WTC11 (cell line): ENCODE measurements around the gene TPM2. TPM values are rescaled to one million over a fixed set of nuclear protein-coding genes. Genes with fewer than 3 reads are reported as not detected.

Experiments used
- CREB1 ChIP-seq: sonication (generic); formaldehyde crosslinking; IDR thresholded peaks from 2 replicates; pipeline ENCODE4 v1.8.0; 2023; ENCODE audit warnings: mild to moderate bottlenecking, missing genetic modification reagents
- GRHL2 ChIP-seq: fragments of 250-450 bp; sonication (Bioruptor Pico); IDR thresholded peaks from 2 replicates; pipeline ENCODE4 v1.8.0; 2022; ENCODE audit warnings: mild to moderate bottlenecking, moderate library complexity; ENCODE audit not compliant: insufficient replicate concordance, severe bottlenecking
- GTF2I ChIP-seq: fragments of 250-450 bp; sonication (Bioruptor Pico); conservative IDR thresholded peaks from 2 replicates; pipeline ENCODE4 v1.4.0; 2021; ENCODE audit warnings: mild to moderate bottlenecking
- NFYB ChIP-seq: sonication (generic); formaldehyde crosslinking; conservative IDR thresholded peaks from 2 replicates; pipeline ENCODE4 v1.8.0; 2022; ENCODE audit warnings: low read depth, missing genetic modification reagents
- NR2C2 ChIP-seq: sonication (generic); formaldehyde crosslinking; IDR thresholded peaks from 2 replicates; pipeline ENCODE4 v1.8.0; 2022; ENCODE audit warnings: mild to moderate bottlenecking, missing genetic modification reagents
- RORB ChIP-seq: fragments of 250-450 bp; sonication (Bioruptor Pico); IDR thresholded peaks from 2 replicates; pipeline ENCODE4 v1.9.0; 2021; ENCODE audit warnings: mild to moderate bottlenecking
- SMAD3 ChIP-seq: sonication (generic); formaldehyde crosslinking; IDR thresholded peaks from 2 replicates; pipeline ENCODE4 v1.8.0; 2022; ENCODE audit warnings: missing genetic modification reagents, mild to moderate bottlenecking, borderline replicate concordance
- TEAD4 ChIP-seq: sonication (generic); formaldehyde crosslinking; IDR thresholded peaks from 2 replicates; pipeline ENCODE4 v1.8.0; 2022; ENCODE audit warnings: mild to moderate bottlenecking, missing genetic modification reagents
- total RNA-seq: library from RNA; stranded (reverse); gene quantifications from 3 replicates; pipeline ENCODE4 v1.2.3, GENCODE V29; 2021
- TF ChIP-seq, protein P1 (sequence below): sonication (generic); formaldehyde crosslinking; IDR thresholded peaks from 2 replicates; pipeline ENCODE4 v1.8.0; 2022; ENCODE audit warnings: missing genetic modification reagents
- TF ChIP-seq, protein P2 (sequence below): sonication (generic); formaldehyde crosslinking; IDR thresholded peaks from 2 replicates; pipeline ENCODE4 v1.8.0; 2023; ENCODE audit warnings: missing genetic modification reagents, mild to moderate bottlenecking, borderline replicate concordance
- TF ChIP-seq, protein P3 (sequence below): sonication (generic); formaldehyde crosslinking; IDR thresholded peaks from 2 replicates; pipeline ENCODE4 v1.8.0; 2022; ENCODE audit warnings: mild to moderate bottlenecking, missing genetic modification reagents
- TF ChIP-seq, protein P4 (sequence below): fragments of 250-450 bp; sonication (Bioruptor Pico); IDR thresholded peaks from 2 replicates; pipeline ENCODE4 v2.1.2; 2022; ENCODE audit warnings: mild to moderate bottlenecking, moderate library complexity
- TF ChIP-seq, protein P5 (sequence below): sonication (generic); formaldehyde crosslinking; IDR thresholded peaks from 2 replicates; pipeline ENCODE4 v1.8.0; 2022; ENCODE audit warnings: mild to moderate bottlenecking, missing genetic modification reagents
- TF ChIP-seq, protein P6 (sequence below): fragments of 250-450 bp; sonication (Bioruptor Pico); conservative IDR thresholded peaks from 2 replicates; pipeline ENCODE4 v1.9.0; 2021; ENCODE audit warnings: mild to moderate bottlenecking

TPM2 gene
- total RNA-seq, 1 experiment from 2014 or later: 146 TPM

DNA sequence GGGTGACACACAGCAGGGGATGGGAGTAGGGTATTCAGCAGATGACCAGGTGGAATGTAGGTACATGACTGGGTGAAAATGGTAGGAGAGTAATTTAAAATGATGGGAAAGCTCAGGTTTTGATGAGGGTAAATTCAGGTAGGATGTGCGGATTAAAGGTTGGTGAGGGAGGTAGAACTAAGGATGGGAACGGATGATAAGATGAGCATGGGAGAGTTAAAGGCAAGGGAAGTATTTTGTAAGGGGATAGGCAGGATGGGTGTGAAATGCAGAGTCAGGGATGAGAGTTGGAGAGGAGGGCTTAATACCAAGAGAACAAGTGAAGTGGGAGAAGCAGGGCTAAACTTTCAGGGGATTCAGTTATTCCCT lies 40.7 kb upstream of the TPM2 start (continued):
- TF ChIP-seq, protein P1, sequence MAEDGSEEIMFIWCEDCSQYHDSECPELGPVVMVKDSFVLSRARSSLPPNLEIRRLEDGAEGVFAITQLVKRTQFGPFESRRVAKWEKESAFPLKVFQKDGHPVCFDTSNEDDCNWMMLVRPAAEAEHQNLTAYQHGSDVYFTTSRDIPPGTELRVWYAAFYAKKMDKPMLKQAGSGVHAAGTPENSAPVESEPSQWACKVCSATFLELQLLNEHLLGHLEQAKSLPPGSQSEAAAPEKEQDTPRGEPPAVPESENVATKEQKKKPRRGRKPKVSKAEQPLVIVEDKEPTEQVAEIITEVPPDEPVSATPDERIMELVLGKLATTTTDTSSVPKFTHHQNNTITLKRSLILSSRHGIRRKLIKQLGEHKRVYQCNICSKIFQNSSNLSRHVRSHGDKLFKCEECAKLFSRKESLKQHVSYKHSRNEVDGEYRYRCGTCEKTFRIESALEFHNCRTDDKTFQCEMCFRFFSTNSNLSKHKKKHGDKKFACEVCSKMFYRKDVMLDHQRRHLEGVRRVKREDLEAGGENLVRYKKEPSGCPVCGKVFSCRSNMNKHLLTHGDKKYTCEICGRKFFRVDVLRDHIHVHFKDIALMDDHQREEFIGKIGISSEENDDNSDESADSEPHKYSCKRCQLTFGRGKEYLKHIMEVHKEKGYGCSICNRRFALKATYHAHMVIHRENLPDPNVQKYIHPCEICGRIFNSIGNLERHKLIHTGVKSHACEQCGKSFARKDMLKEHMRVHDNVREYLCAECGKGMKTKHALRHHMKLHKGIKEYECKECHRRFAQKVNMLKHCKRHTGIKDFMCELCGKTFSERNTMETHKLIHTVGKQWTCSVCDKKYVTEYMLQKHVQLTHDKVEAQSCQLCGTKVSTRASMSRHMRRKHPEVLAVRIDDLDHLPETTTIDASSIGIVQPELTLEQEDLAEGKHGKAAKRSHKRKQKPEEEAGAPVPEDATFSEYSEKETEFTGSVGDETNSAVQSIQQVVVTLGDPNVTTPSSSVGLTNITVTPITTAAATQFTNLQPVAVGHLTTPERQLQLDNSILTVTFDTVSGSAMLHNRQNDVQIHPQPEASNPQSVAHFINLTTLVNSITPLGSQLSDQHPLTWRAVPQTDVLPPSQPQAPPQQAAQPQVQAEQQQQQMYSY: no peak
- no peak for TF ChIP-seq NR2C2 (CRISPR knock-in tag)
- TF ChIP-seq GTF2I (CRISPR knock-in tag): no peak
- TF ChIP-seq, protein P2, sequence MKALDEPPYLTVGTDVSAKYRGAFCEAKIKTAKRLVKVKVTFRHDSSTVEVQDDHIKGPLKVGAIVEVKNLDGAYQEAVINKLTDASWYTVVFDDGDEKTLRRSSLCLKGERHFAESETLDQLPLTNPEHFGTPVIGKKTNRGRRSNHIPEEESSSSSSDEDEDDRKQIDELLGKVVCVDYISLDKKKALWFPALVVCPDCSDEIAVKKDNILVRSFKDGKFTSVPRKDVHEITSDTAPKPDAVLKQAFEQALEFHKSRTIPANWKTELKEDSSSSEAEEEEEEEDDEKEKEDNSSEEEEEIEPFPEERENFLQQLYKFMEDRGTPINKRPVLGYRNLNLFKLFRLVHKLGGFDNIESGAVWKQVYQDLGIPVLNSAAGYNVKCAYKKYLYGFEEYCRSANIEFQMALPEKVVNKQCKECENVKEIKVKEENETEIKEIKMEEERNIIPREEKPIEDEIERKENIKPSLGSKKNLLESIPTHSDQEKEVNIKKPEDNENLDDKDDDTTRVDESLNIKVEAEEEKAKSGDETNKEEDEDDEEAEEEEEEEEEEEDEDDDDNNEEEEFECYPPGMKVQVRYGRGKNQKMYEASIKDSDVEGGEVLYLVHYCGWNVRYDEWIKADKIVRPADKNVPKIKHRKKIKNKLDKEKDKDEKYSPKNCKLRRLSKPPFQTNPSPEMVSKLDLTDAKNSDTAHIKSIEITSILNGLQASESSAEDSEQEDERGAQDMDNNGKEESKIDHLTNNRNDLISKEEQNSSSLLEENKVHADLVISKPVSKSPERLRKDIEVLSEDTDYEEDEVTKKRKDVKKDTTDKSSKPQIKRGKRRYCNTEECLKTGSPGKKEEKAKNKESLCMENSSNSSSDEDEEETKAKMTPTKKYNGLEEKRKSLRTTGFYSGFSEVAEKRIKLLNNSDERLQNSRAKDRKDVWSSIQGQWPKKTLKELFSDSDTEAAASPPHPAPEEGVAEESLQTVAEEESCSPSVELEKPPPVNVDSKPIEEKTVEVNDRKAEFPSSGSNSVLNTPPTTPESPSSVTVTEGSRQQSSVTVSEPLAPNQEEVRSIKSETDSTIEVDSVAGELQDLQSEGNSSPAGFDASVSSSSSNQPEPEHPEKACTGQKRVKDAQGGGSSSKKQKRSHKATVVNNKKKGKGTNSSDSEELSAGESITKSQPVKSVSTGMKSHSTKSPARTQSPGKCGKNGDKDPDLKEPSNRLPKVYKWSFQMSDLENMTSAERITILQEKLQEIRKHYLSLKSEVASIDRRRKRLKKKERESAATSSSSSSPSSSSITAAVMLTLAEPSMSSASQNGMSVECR: no peak
- TF ChIP-seq, protein P3, sequence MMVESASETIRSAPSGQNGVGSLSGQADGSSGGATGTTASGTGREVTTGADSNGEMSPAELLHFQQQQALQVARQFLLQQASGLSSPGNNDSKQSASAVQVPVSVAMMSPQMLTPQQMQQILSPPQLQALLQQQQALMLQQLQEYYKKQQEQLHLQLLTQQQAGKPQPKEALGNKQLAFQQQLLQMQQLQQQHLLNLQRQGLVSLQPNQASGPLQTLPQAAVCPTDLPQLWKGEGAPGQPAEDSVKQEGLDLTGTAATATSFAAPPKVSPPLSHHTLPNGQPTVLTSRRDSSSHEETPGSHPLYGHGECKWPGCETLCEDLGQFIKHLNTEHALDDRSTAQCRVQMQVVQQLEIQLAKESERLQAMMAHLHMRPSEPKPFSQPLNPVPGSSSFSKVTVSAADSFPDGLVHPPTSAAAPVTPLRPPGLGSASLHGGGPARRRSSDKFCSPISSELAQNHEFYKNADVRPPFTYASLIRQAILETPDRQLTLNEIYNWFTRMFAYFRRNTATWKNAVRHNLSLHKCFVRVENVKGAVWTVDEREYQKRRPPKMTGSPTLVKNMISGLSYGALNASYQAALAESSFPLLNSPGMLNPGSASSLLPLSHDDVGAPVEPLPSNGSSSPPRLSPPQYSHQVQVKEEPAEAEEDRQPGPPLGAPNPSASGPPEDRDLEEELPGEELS (CRISPR knock-in tag): no peak
- TF ChIP-seq, protein P4, sequence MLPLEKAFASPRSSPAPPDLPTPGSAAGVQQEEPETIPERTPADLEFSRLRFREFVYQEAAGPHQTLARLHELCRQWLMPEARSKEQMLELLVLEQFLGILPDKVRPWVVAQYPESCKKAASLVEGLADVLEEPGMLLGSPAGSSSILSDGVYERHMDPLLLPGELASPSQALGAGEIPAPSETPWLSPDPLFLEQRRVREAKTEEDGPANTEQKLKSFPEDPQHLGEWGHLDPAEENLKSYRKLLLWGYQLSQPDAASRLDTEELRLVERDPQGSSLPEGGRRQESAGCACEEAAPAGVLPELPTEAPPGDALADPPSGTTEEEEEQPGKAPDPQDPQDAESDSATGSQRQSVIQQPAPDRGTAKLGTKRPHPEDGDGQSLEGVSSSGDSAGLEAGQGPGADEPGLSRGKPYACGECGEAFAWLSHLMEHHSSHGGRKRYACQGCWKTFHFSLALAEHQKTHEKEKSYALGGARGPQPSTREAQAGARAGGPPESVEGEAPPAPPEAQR (CRISPR knock-in tag): no peak
- TF ChIP-seq, protein P5, sequence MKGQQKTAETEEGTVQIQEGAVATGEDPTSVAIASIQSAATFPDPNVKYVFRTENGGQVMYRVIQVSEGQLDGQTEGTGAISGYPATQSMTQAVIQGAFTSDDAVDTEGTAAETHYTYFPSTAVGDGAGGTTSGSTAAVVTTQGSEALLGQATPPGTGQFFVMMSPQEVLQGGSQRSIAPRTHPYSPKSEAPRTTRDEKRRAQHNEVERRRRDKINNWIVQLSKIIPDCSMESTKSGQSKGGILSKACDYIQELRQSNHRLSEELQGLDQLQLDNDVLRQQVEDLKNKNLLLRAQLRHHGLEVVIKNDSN (CRISPR knock-in tag): no peak
- TF ChIP-seq GRHL2 (CRISPR knock-in tag): no peak
- TF ChIP-seq NFYB: no peak
- no peak for TF ChIP-seq CREB1 (CRISPR knock-in tag)
- no peak for TF ChIP-seq RORB
- no peak for TF ChIP-seq SMAD3 (CRISPR knock-in tag)
- no peak for TF ChIP-seq TEAD4
- TF ChIP-seq, protein P6, sequence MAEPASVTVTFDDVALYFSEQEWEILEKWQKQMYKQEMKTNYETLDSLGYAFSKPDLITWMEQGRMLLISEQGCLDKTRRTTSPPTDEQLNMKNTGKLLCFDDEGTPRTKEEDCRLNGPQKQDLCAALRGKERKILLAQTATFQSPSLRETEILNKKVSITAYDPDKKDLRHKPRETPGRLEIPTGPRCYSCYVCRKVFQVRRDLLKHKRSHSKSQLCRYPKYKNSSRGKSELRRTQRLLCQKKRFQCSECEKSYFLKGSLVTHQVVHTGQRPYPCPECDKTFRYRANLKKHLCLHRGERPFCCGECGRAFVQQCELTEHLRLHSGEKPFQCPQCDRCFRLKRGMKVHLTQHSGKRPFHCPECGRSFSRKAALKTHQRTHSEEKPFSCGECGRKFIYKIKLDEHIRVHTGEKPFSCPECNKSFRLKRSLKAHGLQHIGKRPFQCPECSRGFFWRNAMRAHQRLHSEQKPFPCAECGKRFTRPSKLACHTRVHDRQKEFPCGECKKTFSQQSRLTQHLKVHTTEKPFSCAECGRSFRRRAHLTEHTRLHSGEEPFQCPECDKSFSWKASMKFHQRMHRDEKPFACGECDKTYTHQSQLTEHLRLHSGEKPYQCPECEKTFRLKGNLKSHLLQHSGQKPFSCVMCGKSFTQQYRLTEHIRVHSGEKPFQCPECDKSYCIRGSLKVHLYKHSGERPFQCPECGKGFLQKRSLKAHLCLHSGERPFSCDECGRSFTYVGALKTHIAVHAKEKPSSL (CRISPR knock-in tag): no peak
